ENCODE data around the gene LRRTM3. TPM values are rescaled to one million over a fixed set of nuclear protein-coding genes. Genes with fewer than 3 reads are reported as not detected.

LRRTM3 gene
- total and polyA plus RNA-seq, 10 donors = not detected

- intact Hi-C loops (cut with DNase I; ENCODE audit: low total_unique reads) = no loop called here
- Histone ChIP-seq H3K27ac (no peak overlapping the region), H3K9me3 (no peaks in the 10 kb centered on the region), H3K4me3 (no peak overlapping the region), H3K36me3 (no peaks in the 10 kb centered on the region), H3K4me1 (no peaks in the 10 kb centered on the region), H3K27me3 (replicated peaks in 1 of 7) (peaks cover 0 to 59% (median 36%) of the 10 kb centered on the region in 7 donors)
- TF ChIP-seq CTCF (IDR thresholded peaks at IDR 0.05 in 8 of 11, conservative IDR thresholded peaks at IDR 0.05 in 3 of 11) (peak; percentile 8 to 66 (median 50)), POLR2AphosphoS5 (IDR thresholded peaks at IDR 0.05) (no peak)
- DNase-seq = no peak
- WGBS, 5 donors = 30 to 39% (median 33%) methylated on average over 5 of the region's 5 CpGs
Observed at GRCh38 chr10:66931340-66931948, 5.6 kb downstream of the LRRTM3 start.

DNA sequence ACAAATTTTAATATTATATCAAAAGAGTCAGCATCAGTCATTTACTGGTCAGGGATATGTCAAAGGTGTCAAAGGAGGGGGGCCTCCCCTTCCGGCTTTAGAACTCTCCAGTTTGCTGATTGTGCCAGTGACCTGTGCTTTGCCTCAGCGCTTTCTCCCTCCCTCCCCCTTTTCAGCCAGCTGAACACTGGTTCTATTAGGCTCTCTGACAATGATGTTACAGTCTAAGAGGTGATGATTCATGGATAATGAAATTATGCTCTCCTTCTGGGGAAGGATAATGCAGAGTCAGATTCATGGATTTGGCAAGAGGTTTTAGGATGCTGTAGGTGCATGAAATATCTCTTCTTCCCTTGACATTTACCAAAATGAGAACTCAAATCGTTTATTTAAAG lies 6.1 kb downstream of the LRRTM3 start:
- H3K4me1 ChIP-seq = no peaks in the 10 kb centered on the region
- 48 to 59% (median 51%) methylated on average over 3 of the region's 3 CpGs for WGBS, 5 donors
- intact Hi-C loops (cut with DNase I; ENCODE audit: low total_unique reads) = no loop called here
- DNase-seq = no peak
- no peak overlapping the region for H3K27ac ChIP-seq
- no peaks in the 10 kb centered on the region for H3K36me3 ChIP-seq
- peaks cover 0 to 54% (median 31%) of the 10 kb centered on the region in 7 donors for H3K27me3 ChIP-seq (replicated peaks in 1 of 7)
- H3K4me3 ChIP-seq = no peak overlapping the region
- no peaks in the 10 kb centered on the region for H3K9me3 ChIP-seq
- TF ChIP-seq POLR2AphosphoS5 (IDR thresholded peaks at IDR 0.05) (no peak), POLR2A (IDR thresholded peaks at IDR 0.05) (no peak), CTCF (IDR thresholded peaks at IDR 0.05 in 8 of 11, conservative IDR thresholded peaks at IDR 0.05 in 3 of 11) (no peak)

- no peaks in the 10 kb centered on the region for H3K4me1 ChIP-seq
- H3K27ac ChIP-seq = no peak overlapping the region
- H3K27me3 ChIP-seq (replicated peaks in 1 of 7) = peaks cover 0 to 26% (median 7%) of the 10 kb centered on the region in 7 donors
- TF ChIP-seq CTCF (IDR thresholded peaks at IDR 0.05 in 8 of 11, conservative IDR thresholded peaks at IDR 0.05 in 3 of 11) (no peak), POLR2AphosphoS5 (IDR thresholded peaks at IDR 0.05) (no peak), POLR2A (IDR thresholded peaks at IDR 0.05) (no peak)
- no peak for DNase-seq
- no peak overlapping the region for H3K4me3 ChIP-seq
- H3K36me3 ChIP-seq = no peaks in the 10 kb centered on the region
- no peaks in the 10 kb centered on the region for H3K9me3 ChIP-seq
- intact Hi-C loops (cut with DNase I; ENCODE audit: low total_unique reads) = no loop called here
Observed at GRCh38 chr10:66934711-66935110, 8.9 kb downstream of the LRRTM3 start.

DNA sequence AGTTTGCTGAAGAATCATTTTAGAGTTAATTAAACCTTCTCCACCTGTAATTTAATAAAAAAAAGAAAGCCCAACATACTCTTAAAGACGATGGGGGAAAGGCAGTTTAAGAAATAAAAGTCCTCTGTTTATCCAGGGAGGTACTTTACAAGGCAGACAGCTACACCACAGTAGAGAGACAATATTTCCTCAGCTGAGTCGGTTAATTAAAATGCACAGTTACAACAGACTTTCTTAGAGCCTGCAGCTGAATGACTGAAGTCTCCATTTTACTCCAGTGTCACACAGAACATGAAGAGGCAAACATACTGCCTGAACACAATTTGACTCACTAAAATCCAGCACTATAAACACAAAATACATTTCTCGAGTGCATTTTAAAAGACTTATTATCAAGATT lies 15.1 kb downstream of the LRRTM3 start:
- intact Hi-C loops (cut with DNase I; ENCODE audit: low total_unique reads) = no loop called here
- Histone ChIP-seq H3K4me3 (no peak overlapping the region), H3K27ac (no peak overlapping the region), H3K9me3 (no peaks in the 10 kb centered on the region), H3K4me1 (no peaks in the 10 kb centered on the region), H3K36me3 (no peaks in the 10 kb centered on the region), H3K27me3 (replicated peaks in 1 of 7) (no peaks in the 10 kb centered on the region)
- no peak for DNase-seq
- 57 to 80% (median 72%) methylated on average over 3 of the region's 3 CpGs for WGBS, 5 donors
- TF ChIP-seq CTCF (IDR thresholded peaks at IDR 0.05 in 8 of 11, conservative IDR thresholded peaks at IDR 0.05 in 3 of 11) (no peak), POLR2A (IDR thresholded peaks at IDR 0.05) (no peak), POLR2AphosphoS5 (IDR thresholded peaks at IDR 0.05) (no peak)

Data from spleen (tissue), 11 donors.